ENCODE measurements around the gene DPP3.

- TF ChIP-seq CTCF (IDR thresholded peaks at IDR 0.05) (no peak), POLR2A (IDR thresholded peaks at IDR 0.05) (no peak)
These were observed 18.3 kb downstream of the DPP3 start for GRCh38 chr11:66498506-66498905.
